DOHH2 (cell line): ENCODE results near the gene SLC25A39.

Experiments used
- EZH2phosphoT487 ChIP-seq: fragments of 200-600 bp; sonication (generic); IDR thresholded peaks from 2 replicates; pipeline ENCODE4 v1.6.1; 2017; ENCODE audit warnings: borderline replicate concordance, mild to moderate bottlenecking, antibody characterized with exemption, low read length, moderate library complexity, mixed read lengths
- TF ChIP-seq, protein P1 (sequence below): fragments of 200-600 bp; sonication (generic); IDR thresholded peaks from one replicate; pipeline ENCODE4 v1.5.1; 2014; ENCODE audit warnings: antibody characterized with exemption, mild to moderate bottlenecking, low read depth, low read length; ENCODE audit not compliant: poor library complexity, severe bottlenecking

- TF ChIP-seq, protein P1, sequence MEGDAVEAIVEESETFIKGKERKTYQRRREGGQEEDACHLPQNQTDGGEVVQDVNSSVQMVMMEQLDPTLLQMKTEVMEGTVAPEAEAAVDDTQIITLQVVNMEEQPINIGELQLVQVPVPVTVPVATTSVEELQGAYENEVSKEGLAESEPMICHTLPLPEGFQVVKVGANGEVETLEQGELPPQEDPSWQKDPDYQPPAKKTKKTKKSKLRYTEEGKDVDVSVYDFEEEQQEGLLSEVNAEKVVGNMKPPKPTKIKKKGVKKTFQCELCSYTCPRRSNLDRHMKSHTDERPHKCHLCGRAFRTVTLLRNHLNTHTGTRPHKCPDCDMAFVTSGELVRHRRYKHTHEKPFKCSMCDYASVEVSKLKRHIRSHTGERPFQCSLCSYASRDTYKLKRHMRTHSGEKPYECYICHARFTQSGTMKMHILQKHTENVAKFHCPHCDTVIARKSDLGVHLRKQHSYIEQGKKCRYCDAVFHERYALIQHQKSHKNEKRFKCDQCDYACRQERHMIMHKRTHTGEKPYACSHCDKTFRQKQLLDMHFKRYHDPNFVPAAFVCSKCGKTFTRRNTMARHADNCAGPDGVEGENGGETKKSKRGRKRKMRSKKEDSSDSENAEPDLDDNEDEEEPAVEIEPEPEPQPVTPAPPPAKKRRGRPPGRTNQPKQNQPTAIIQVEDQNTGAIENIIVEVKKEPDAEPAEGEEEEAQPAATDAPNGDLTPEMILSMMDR = no peak
- no peak for TF ChIP-seq EZH2phosphoT487
Measured at GRCh38 chr17:44372036-44372435, 47.4 kb upstream of the SLC25A39 start.
